A549 (cell line): ENCODE results near the gene TRIAP1. TPM values are rescaled to one million over a fixed set of nuclear protein-coding genes. Genes with fewer than 3 reads are reported as not detected.

ENCODE experiments used
- ATAC-seq, 2 experiments: fragments of 200-7000 bp in 1 of 2; fragments of >200 bp in 1 of 2; cut with Nextera tagmentation in 1 of 2; cut with Tn5 transposase in 1 of 2; 3 replicates each; pipeline versions ENCODE4 v1.8.0 to v1.9.1; 2018 to 2020; ENCODE audit warnings: mild to moderate bottlenecking in 1 of 2, moderate library complexity in 1 of 2
- CTCF ChIA-PET: fragments of 300-600 bp; sonication (Branson Sonifier 250); formaldehyde crosslinking; extraction: SDS; loops from one replicate; lab custom pipeline; 2021; ENCODE audit warnings: antibody characterized with exemption, inconsistent platforms; lab: Yijun Ruan, JAX
- POLR2A ChIA-PET: fragments of 350-600 bp; formaldehyde crosslinking; extraction: SDS; loops from one replicate; lab custom pipeline; 2021; ENCODE audit warnings: antibody characterized with exemption, inconsistent platforms; lab: Yijun Ruan, JAX
- DNase-seq, 2 experiments: peaks; one replicate each; pipeline versions ENCODE4 v3.0.0 to v3.0.0-alpha.2; 2011 to 2016; ENCODE audit warnings: low read depth in 1 of 2, low spot score in 1 of 2
- FAIRE-seq: peaks from 2 replicates; lab custom pipeline; 2011; peaks lifted over from hg19 to GRCh38; lab: Jason Lieb, UNC
- H3K27ac ChIP-seq, 2 experiments: fragments of >200 bp; sonication (Bioruptor Twin); formaldehyde crosslinking; 3 replicates each; pipeline ENCODE4 v1.5.1; 2016 to 2017
- H3K4me1 ChIP-seq: fragments of >200 bp; sonication (Bioruptor Twin); formaldehyde crosslinking; 3 replicates; pipeline ENCODE4 v1.6.1; 2016
- H3K4me2 ChIP-seq: fragments of >200 bp; sonication (Bioruptor Twin); formaldehyde crosslinking; 3 replicates; pipeline ENCODE4 v1.6.1; 2016
- H3K4me3 ChIP-seq: fragments of >200 bp; sonication (Bioruptor Twin); formaldehyde crosslinking; 3 replicates; pipeline ENCODE4 v1.5.1; 2016
- H3K9me3 ChIP-seq: fragments of >200 bp; sonication (Bioruptor Twin); formaldehyde crosslinking; 3 replicates; pipeline ENCODE4 v1.6.1; 2016
- ATOH8 ChIP-seq: fragments of 250-450 bp; sonication (Bioruptor Pico); IDR thresholded peaks from 2 replicates; pipeline ENCODE4 v1.5.0; 2020; ENCODE audit warnings: low read depth, mild to moderate bottlenecking, moderate library complexity
- CBX2 ChIP-seq: fragments of 200-600 bp; sonication (generic); IDR thresholded peaks from 2 replicates; pipeline ENCODE4 v1.6.1; 2016; ENCODE audit warnings: low read depth, mild to moderate bottlenecking, borderline replicate concordance
- CHD2 ChIP-seq: fragments of 150-350 bp; IDR thresholded peaks from 2 replicates; pipeline ENCODE4 v1.6.1; 2014; ENCODE audit warnings: low read length; ENCODE audit not compliant: partially characterized antibody
- CHD4 ChIP-seq: fragments of 200-600 bp; sonication (generic); IDR thresholded peaks from 2 replicates; pipeline ENCODE4 v1.6.1; 2016; ENCODE audit warnings: antibody characterized with exemption, mild to moderate bottlenecking, borderline replicate concordance
- EHF ChIP-seq: fragments of 250-450 bp; sonication (Bioruptor Pico); IDR thresholded peaks from 2 replicates; pipeline ENCODE4 v1.5.0; 2020; ENCODE audit warnings: mild to moderate bottlenecking
- ELK1 ChIP-seq: fragments of 150-350 bp; IDR thresholded peaks from 2 replicates; pipeline ENCODE4 v1.6.1; 2014; ENCODE audit warnings: low read depth, mild to moderate bottlenecking, low read length
- FOXS1 ChIP-seq: fragments of 250-450 bp; sonication (Bioruptor Pico); IDR thresholded peaks from 2 replicates; pipeline ENCODE4 v1.5.0; 2020; ENCODE audit warnings: mild to moderate bottlenecking, moderate library complexity
- HDAC2 ChIP-seq: fragments of 200-600 bp; sonication (generic); IDR thresholded peaks from 2 replicates; pipeline ENCODE4 v1.6.1; 2016
- HOXA7 ChIP-seq: fragments of 250-450 bp; sonication (Bioruptor Pico); IDR thresholded peaks from 2 replicates; pipeline ENCODE4 v1.5.0; 2020; ENCODE audit warnings: mild to moderate bottlenecking, moderate library complexity
- HOXB13 ChIP-seq: fragments of 250-450 bp; sonication (Bioruptor Pico); IDR thresholded peaks from 2 replicates; pipeline ENCODE4 v1.5.0; 2020; ENCODE audit warnings: low read depth, mild to moderate bottlenecking, moderate library complexity
- HOXB5 ChIP-seq: fragments of 250-450 bp; sonication (Bioruptor Pico); IDR thresholded peaks from 2 replicates; pipeline ENCODE4 v1.5.0; 2020; ENCODE audit warnings: mild to moderate bottlenecking, moderate library complexity
- JUN ChIP-seq, 2 experiments: fragments of >200 bp; sonication (Bioruptor Twin); formaldehyde crosslinking; IDR thresholded peaks; 2 replicates in 1 of 2; 3 replicates in 1 of 2; pipeline ENCODE4 v1.6.1; 2016 to 2017
- MAZ ChIP-seq: fragments of 150-350 bp; IDR thresholded peaks from 2 replicates; pipeline ENCODE4 v1.6.1; 2014; ENCODE audit warnings: antibody characterized with exemption, low read depth, low read length, borderline replicate concordance
- MYC ChIP-seq: IDR thresholded peaks from 2 replicates; pipeline ENCODE4 v1.6.1; 2012; ENCODE audit warnings: mild to moderate bottlenecking, inconsistent platforms, low read length, improper control_type of control experiment, borderline replicate concordance
- NFE2L2 ChIP-seq: fragments of 150-350 bp; conservative IDR thresholded peaks from 2 replicates; pipeline ENCODE4 v1.6.1; 2014; ENCODE audit warnings: low read length
- PHF8 ChIP-seq: fragments of 200-600 bp; sonication (generic); IDR thresholded peaks from 2 replicates; pipeline ENCODE4 v1.6.1; 2016; ENCODE audit warnings: low read depth, mild to moderate bottlenecking, antibody characterized with exemption, moderate library complexity, borderline replicate concordance
- RAD21 ChIP-seq, 2 experiments: fragments of >200 bp in 1 of 2; sonication (Bioruptor Twin) in 1 of 2; formaldehyde crosslinking in 1 of 2; IDR thresholded peaks in 1 of 2; conservative IDR thresholded peaks in 1 of 2; 2 replicates in 1 of 2; 3 replicates in 1 of 2; pipeline ENCODE4 v1.6.1; 2012 to 2018; ENCODE audit warnings: inconsistent platforms in 1 of 2
- RNF2 ChIP-seq: fragments of 200-600 bp; sonication (generic); IDR thresholded peaks from 2 replicates; pipeline ENCODE4 v1.6.1; 2016; ENCODE audit warnings: low read depth, mild to moderate bottlenecking, antibody characterized with exemption, moderate library complexity, borderline replicate concordance
- SMC3 ChIP-seq: fragments of >200 bp; sonication (Bioruptor Twin); formaldehyde crosslinking; IDR thresholded peaks from 3 replicates; pipeline ENCODE4 v1.6.1; 2018; ENCODE audit warnings: inconsistent platforms
- TFCP2L1 ChIP-seq: fragments of 250-450 bp; sonication (Bioruptor Pico); IDR thresholded peaks from 2 replicates; pipeline ENCODE4 v1.5.0; 2021; ENCODE audit warnings: mild to moderate bottlenecking
- TP53 ChIP-seq: fragments of 250-450 bp; sonication (Bioruptor Pico); IDR thresholded peaks from 2 replicates; pipeline ENCODE4 v1.5.0; 2021; ENCODE audit warnings: mild to moderate bottlenecking, moderate library complexity
- ZFP36 ChIP-seq: fragments of 450-650 bp; IDR thresholded peaks from 2 replicates; pipeline ENCODE4 v1.6.1; 2014; ENCODE audit warnings: borderline replicate concordance; ENCODE audit not compliant: partially characterized antibody
- ZSCAN20 ChIP-seq: fragments of 250-450 bp; sonication (Bioruptor Pico); IDR thresholded peaks from 2 replicates; pipeline ENCODE4 v1.8.0; 2022; ENCODE audit warnings: mild to moderate bottlenecking, moderate library complexity
- WGBS: methylation state at CpG from one replicate; pipeline ENCODE4 v1.1.6; 2017; ENCODE audit errors: missing lambda C conversion rate; 5-methylcytosine and 5-hydroxymethylcytosine counted together
- polyA plus RNA-seq, 4 experiments: library from polyadenylated mRNA; depleted of rRNA in 3 of 4; stranded (reverse); fragments of >200 nt; fragmentation: RNase III in 1 of 4; extraction: RNeasy Plus Mini Kit Qiagen cat#74134 plus additional on column Dnase treatment in 1 of 4; gene quantifications; 2 replicates in 3 of 4; 3 replicates in 1 of 4; pipeline ENCODE4 v1.2.3, GENCODE V29; 2011 to 2017
- TF ChIP-seq, protein P1 (sequence below): fragments of 250-450 bp; sonication (Bioruptor Pico); IDR thresholded peaks from 2 replicates; pipeline ENCODE4 v1.5.0; 2021; ENCODE audit warnings: mild to moderate bottlenecking, moderate library complexity, borderline replicate concordance
- TF ChIP-seq, protein P2 (sequence below): fragments of >200 bp; sonication (Bioruptor Twin); formaldehyde crosslinking; IDR thresholded peaks from 3 replicates; pipeline ENCODE4 v1.5.1; 2016

TRIAP1 gene
- polyA plus RNA-seq, 2 of the 4 experiments (the other 2 are of a cell fraction), result 70.9 to 114 TPM

GRCh38 chr12:120485961-120486881, 40.0 kb upstream of the TRIAP1 start:
- no peak overlapping the region for H3K4me2 ChIP-seq
- 93% methylated on average over 7 of the region's 7 CpGs for WGBS
- no peaks in the 10 kb centered on the region for H3K9me3 ChIP-seq
- ChIA-PET CTCF (interaction anchor here (0.6 to 2.9 kb wide), 5 partner anchors 10 to 152 kb away, joined by 3 to 10 read pairs (median 5); partner anchors contain the start of genes DYNLL1 and SRSF9), POLR2A (no interaction called here)
- no peak overlapping the region for H3K27ac ChIP-seq
- no peak overlapping the region for H3K4me3 ChIP-seq
- ATAC-seq (no peak), FAIRE-seq (no peak), DNase-seq (no peak)
- H3K4me1 ChIP-seq, result peaks cover 4% of the 10 kb centered on the region; the same call in 1 of the 3 replicates
- no peak for TF ChIP-seq RNF2
- TF ChIP-seq, protein P1, sequence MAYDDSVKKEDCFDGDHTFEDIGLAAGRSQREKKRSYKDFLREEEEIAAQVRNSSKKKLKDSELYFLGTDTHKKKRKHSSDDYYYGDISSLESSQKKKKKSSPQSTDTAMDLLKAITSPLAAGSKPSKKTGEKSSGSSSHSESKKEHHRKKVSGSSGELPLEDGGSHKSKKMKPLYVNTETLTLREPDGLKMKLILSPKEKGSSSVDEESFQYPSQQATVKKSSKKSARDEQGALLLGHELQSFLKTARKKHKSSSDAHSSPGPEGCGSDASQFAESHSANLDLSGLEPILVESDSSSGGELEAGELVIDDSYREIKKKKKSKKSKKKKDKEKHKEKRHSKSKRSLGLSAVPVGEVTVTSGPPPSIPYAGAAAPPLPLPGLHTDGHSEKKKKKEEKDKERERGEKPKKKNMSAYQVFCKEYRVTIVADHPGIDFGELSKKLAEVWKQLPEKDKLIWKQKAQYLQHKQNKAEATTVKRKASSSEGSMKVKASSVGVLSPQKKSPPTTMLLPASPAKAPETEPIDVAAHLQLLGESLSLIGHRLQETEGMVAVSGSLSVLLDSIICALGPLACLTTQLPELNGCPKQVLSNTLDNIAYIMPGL, result no peak
- no peak for TF ChIP-seq NFE2L2
- no peak for TF ChIP-seq FOXS1 (CRISPR knock-in tag)
- TF ChIP-seq, protein P2, sequence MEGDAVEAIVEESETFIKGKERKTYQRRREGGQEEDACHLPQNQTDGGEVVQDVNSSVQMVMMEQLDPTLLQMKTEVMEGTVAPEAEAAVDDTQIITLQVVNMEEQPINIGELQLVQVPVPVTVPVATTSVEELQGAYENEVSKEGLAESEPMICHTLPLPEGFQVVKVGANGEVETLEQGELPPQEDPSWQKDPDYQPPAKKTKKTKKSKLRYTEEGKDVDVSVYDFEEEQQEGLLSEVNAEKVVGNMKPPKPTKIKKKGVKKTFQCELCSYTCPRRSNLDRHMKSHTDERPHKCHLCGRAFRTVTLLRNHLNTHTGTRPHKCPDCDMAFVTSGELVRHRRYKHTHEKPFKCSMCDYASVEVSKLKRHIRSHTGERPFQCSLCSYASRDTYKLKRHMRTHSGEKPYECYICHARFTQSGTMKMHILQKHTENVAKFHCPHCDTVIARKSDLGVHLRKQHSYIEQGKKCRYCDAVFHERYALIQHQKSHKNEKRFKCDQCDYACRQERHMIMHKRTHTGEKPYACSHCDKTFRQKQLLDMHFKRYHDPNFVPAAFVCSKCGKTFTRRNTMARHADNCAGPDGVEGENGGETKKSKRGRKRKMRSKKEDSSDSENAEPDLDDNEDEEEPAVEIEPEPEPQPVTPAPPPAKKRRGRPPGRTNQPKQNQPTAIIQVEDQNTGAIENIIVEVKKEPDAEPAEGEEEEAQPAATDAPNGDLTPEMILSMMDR, result no peak
- TF ChIP-seq JUN (IDR thresholded peaks at IDR 0.05), result no peak
- no peak for TF ChIP-seq ZSCAN20 (CRISPR knock-in tag)

DNA sequence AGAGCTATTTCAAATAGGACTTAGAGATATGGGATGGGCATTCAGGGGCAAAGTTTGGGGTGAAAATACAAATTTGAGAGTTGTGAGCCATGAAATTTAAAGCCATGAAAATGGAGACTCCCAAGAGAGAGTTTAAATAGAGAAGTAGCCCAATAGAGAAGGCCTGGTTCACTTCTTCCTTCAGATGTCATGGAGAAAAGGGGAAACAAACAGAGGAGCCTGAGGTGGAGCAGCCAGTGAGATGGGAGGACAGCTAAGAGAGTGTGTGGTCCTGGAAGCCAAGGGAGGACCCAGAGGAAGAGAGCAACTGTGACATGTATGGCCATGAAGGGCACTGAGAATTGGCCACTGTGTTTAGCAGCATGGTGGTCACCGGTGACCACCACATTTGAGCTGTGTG, 37.4 kb upstream of the TRIAP1 start:
- H3K9me3 ChIP-seq, result no peaks in the 10 kb centered on the region
- WGBS, result 94% methylated on average over 1 of the region's 1 CpG
- TF ChIP-seq CHD2, result no peak
- TF ChIP-seq RAD21 (conservative IDR thresholded peaks at IDR 0.05 in 1 of 2, IDR thresholded peaks at IDR 0.05 in 1 of 2), result no peak
- TF ChIP-seq, protein P1, result no peak
- no peak for TF ChIP-seq HOXB13 (CRISPR knock-in tag)
- TF ChIP-seq HOXB5 (CRISPR knock-in tag), result no peak
- TF ChIP-seq MYC, result no peak
- TF ChIP-seq TFCP2L1 (CRISPR knock-in tag), result no peak
- TF ChIP-seq ATOH8, result no peak
- TF ChIP-seq PHF8, result no peak
- TF ChIP-seq ELK1, result no peak
- TF ChIP-seq HDAC2, result no peak
- TF ChIP-seq ZFP36, result no peak
- no peak for TF ChIP-seq HOXA7 (CRISPR knock-in tag)
- TF ChIP-seq CBX2, result no peak
- TF ChIP-seq EHF (CRISPR knock-in tag), result no peak
- TF ChIP-seq SMC3, result no peak
- TF ChIP-seq MAZ, result no peak
- no peak for TF ChIP-seq CHD4
- no peak for TF ChIP-seq FOXS1 (CRISPR knock-in tag)
- no peak for TF ChIP-seq TP53
- TF ChIP-seq, all 56 proteins: peak for 0
- FAIRE-seq (no peak), ATAC-seq (no peak), DNase-seq (no peak)
- ChIA-PET CTCF (interaction anchor here (0.7 to 1.9 kb wide), 7 partner anchors 9 to 147 kb away, joined by 3 to 9 read pairs (median 3); partner anchors contain the start of gene SRSF9), POLR2A (interaction anchor here (1.0 kb wide), 1 partner anchor 13 kb away, joined by 5 read pairs; no protein-coding TSS in a partner anchor)
- Histone ChIP-seq H3K27ac (no peak overlapping the region), H3K4me1 (peaks cover 6% of the 10 kb centered on the region; the same call in 1 of the 3 replicates), H3K4me3 (no peak overlapping the region), H3K4me2 (no peak overlapping the region)
